ENCODE data around the gene NRG2. TPM values are rescaled to one million over a fixed set of nuclear protein-coding genes. Genes with fewer than 3 reads are reported as not detected.
A peak's percentile ranks its signal among the peaks of the same experiment; 100 is the strongest.

Gene NRG2
- total RNA-seq, 1 experiment from 2014 or later: not detected

DNA sequence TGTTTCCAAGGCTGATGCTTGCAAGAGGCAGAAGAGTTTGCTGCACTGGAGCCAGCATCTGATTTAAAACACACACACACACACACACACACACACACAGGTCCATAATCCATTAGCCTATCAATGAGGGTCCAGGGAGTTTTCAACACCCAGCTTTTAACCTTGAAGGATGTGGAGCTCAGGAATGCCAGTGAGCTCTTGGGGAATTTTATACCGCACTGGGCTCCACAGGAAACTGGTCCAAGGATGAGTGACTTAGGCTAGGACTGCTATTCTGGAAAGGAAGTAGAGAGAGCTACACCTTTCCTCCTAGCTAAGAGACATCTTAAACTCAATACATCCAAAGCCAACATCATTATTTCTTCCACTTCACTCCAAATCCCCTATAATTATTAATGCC, 942 bp upstream of the NRG2 start:
- intact Hi-C loops (cut with micrococcal nuclease; ENCODE audit: unreplicated experiment): no loop called here
- no TSS peak for BruUV-seq (replicated peaks)
- Histone ChIP-seq H3K4me3 (ENCODE audit: low read depth, low read length, poor library complexity, severe bottlenecking) (no peak overlapping the region), H3K27ac (ENCODE audit: low read depth, low read length, poor library complexity, severe bottlenecking) (no peak overlapping the region), H3K9me3 (ENCODE audit: low read depth, low read length, poor library complexity, severe bottlenecking) (no peaks in the 10 kb centered on the region), H3K36me3 (ENCODE audit: insufficient read depth, low read length, poor library complexity, severe bottlenecking) (no peaks in the 10 kb centered on the region), H3K27me3 (replicated peaks; ENCODE audit: insufficient read depth, low read depth, low read length, poor library complexity) (peaks cover 67% of the 10 kb centered on the region), H3K4me1 (ENCODE audit: insufficient read depth, low read length, poor library complexity, severe bottlenecking) (peaks cover 13% of the 10 kb centered on the region)
- ChIA-PET POLR2A (ENCODE audit: low non-redundant PET) (no interaction called here), CTCF (no interaction called here)
- no peak for TF ChIP-seq EZH2 (IDR thresholded peaks at IDR 0.05; ENCODE audit: borderline replicate concordance, low read depth, low read length, poor library complexity, severe bottlenecking)
- no peak for DNase-seq (ENCODE audit: low spot score)

DNA sequence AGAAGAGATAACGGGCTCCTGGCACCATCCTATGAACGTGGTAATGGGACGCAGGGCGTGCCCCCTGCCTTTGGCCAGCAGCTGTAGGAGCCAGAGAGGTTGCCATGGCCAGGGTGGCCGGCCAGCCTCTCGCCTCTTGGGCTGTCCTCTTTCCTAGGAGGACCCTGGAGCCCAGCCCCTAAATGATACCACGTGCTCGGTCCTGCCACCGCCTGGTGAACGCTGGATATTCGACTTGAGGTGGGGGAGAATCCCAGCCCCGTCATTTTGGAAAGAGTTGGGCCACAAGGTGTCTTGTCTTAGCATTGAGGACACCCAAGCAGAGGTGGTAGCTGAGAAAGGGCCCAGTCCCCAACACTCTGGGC, 391 bp upstream of the NRG2 start:
- H3K9me3 ChIP-seq (ENCODE audit: low read depth, low read length, poor library complexity, severe bottlenecking): no peaks in the 10 kb centered on the region
- intact Hi-C loops (cut with micrococcal nuclease; ENCODE audit: unreplicated experiment): no loop called here

DNA sequence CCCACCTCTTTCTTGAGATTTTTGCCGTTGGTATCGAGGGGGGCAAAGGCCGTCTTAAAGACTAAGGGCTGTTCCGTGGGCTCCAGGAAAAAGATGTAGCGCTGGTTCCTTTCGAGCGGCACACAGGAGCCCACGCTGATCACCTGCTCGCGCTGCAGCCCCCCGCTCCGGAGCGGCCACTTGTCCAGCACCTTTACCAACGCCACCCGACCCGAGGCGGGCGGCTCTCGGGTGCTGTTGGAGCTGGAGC, 781 bp downstream of the NRG2 start:
- H3K4me1 ChIP-seq (ENCODE audit: insufficient read depth, low read length, poor library complexity, severe bottlenecking): peaks cover 13% of the 10 kb centered on the region
- peak overlapping the region; percentile 52 for H3K4me3 ChIP-seq (ENCODE audit: low read depth, low read length, poor library complexity, severe bottlenecking)
- CTCF ChIA-PET: no interaction called here
- H3K27ac ChIP-seq (ENCODE audit: low read depth, low read length, poor library complexity, severe bottlenecking): no peak overlapping the region
- no peaks in the 10 kb centered on the region for H3K36me3 ChIP-seq (ENCODE audit: insufficient read depth, low read length, poor library complexity, severe bottlenecking)
- no TSS peak for BruUV-seq (replicated peaks)
- no peaks in the 10 kb centered on the region for H3K9me3 ChIP-seq (ENCODE audit: low read depth, low read length, poor library complexity, severe bottlenecking)
- TF ChIP-seq, protein P1, sequence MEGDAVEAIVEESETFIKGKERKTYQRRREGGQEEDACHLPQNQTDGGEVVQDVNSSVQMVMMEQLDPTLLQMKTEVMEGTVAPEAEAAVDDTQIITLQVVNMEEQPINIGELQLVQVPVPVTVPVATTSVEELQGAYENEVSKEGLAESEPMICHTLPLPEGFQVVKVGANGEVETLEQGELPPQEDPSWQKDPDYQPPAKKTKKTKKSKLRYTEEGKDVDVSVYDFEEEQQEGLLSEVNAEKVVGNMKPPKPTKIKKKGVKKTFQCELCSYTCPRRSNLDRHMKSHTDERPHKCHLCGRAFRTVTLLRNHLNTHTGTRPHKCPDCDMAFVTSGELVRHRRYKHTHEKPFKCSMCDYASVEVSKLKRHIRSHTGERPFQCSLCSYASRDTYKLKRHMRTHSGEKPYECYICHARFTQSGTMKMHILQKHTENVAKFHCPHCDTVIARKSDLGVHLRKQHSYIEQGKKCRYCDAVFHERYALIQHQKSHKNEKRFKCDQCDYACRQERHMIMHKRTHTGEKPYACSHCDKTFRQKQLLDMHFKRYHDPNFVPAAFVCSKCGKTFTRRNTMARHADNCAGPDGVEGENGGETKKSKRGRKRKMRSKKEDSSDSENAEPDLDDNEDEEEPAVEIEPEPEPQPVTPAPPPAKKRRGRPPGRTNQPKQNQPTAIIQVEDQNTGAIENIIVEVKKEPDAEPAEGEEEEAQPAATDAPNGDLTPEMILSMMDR (conservative IDR thresholded peaks at IDR 0.05; ENCODE audit: low read depth, low read length): no peak
- no peak for TF ChIP-seq EZH2 (IDR thresholded peaks at IDR 0.05; ENCODE audit: borderline replicate concordance, low read depth, low read length, poor library complexity, severe bottlenecking)
- DNase-seq (ENCODE audit: low spot score): no peak
- peaks cover 77% of the 10 kb centered on the region for H3K27me3 ChIP-seq (replicated peaks; ENCODE audit: insufficient read depth, low read depth, low read length, poor library complexity)
- POLR2A ChIA-PET (ENCODE audit: low non-redundant PET): no interaction called here
- intact Hi-C loops (cut with micrococcal nuclease; ENCODE audit: unreplicated experiment): no loop called here

More for the DNA sequence above, 391 bp upstream of the NRG2 start:
- H3K4me3 ChIP-seq (ENCODE audit: low read depth, low read length, poor library complexity, severe bottlenecking): peak overlapping the region; percentile 52
- no TSS peak for BruUV-seq (replicated peaks)
- peak; percentile 48 for DNase-seq (ENCODE audit: low spot score)
- no peak for TF ChIP-seq EZH2 (IDR thresholded peaks at IDR 0.05; ENCODE audit: borderline replicate concordance, low read depth, low read length, poor library complexity, severe bottlenecking)
- TF ChIP-seq, protein P1 (conservative IDR thresholded peaks at IDR 0.05; ENCODE audit: low read depth, low read length): 0 out of 2 replicates have a peak, but pooled peaks have one; percentile 20
- no peaks in the 10 kb centered on the region for H3K36me3 ChIP-seq (ENCODE audit: insufficient read depth, low read length, poor library complexity, severe bottlenecking)
- POLR2A ChIA-PET (ENCODE audit: low non-redundant PET): no interaction called here
- no peak overlapping the region for H3K27ac ChIP-seq (ENCODE audit: low read depth, low read length, poor library complexity, severe bottlenecking)
- CTCF ChIA-PET: interaction anchor here (0.6 kb wide), 1 partner anchor 18 kb away, joined by 4 read pairs; no protein-coding TSS in a partner anchor
- H3K4me1 ChIP-seq (ENCODE audit: insufficient read depth, low read length, poor library complexity, severe bottlenecking): peaks cover 13% of the 10 kb centered on the region
- peaks cover 72% of the 10 kb centered on the region for H3K27me3 ChIP-seq (replicated peaks; ENCODE audit: insufficient read depth, low read depth, low read length, poor library complexity)
